PFSK-1 (cell line): Measurements from ENCODE around the gene STIM2.

ENCODE experiments used
- POLR2AphosphoS5 ChIP-seq: IDR thresholded peaks from 2 replicates; pipeline ENCODE4 v1.6.1; 2012; ENCODE audit warnings: low read depth, mild to moderate bottlenecking, control low read depth, low read length, moderate library complexity
- SIN3A ChIP-seq: IDR thresholded peaks from 2 replicates; pipeline ENCODE4 v1.6.1; 2012; ENCODE audit warnings: mild to moderate bottlenecking, low read length, moderate library complexity, borderline replicate concordance; ENCODE audit not compliant: insufficient read depth
- TAF1 ChIP-seq: IDR thresholded peaks from 2 replicates; pipeline ENCODE4 v1.6.1; 2012; ENCODE audit warnings: low read length, control low read depth, borderline replicate concordance; ENCODE audit not compliant: insufficient read depth
- TF ChIP-seq, protein P1 (sequence below), 2 experiments: IDR thresholded peaks; 2 replicates each; pipeline versions ENCODE4 v1.6.1 to v1.8.0; 2011 to 2012; ENCODE audit warnings: low read depth in 2 of 2, low read length in 2 of 2, control low read depth in 1 of 2, inconsistent platforms in 1 of 2, mild to moderate bottlenecking in 1 of 2, moderate library complexity in 1 of 2; ENCODE audit not compliant: insufficient read depth in 1 of 2

- TF ChIP-seq, protein P1, sequence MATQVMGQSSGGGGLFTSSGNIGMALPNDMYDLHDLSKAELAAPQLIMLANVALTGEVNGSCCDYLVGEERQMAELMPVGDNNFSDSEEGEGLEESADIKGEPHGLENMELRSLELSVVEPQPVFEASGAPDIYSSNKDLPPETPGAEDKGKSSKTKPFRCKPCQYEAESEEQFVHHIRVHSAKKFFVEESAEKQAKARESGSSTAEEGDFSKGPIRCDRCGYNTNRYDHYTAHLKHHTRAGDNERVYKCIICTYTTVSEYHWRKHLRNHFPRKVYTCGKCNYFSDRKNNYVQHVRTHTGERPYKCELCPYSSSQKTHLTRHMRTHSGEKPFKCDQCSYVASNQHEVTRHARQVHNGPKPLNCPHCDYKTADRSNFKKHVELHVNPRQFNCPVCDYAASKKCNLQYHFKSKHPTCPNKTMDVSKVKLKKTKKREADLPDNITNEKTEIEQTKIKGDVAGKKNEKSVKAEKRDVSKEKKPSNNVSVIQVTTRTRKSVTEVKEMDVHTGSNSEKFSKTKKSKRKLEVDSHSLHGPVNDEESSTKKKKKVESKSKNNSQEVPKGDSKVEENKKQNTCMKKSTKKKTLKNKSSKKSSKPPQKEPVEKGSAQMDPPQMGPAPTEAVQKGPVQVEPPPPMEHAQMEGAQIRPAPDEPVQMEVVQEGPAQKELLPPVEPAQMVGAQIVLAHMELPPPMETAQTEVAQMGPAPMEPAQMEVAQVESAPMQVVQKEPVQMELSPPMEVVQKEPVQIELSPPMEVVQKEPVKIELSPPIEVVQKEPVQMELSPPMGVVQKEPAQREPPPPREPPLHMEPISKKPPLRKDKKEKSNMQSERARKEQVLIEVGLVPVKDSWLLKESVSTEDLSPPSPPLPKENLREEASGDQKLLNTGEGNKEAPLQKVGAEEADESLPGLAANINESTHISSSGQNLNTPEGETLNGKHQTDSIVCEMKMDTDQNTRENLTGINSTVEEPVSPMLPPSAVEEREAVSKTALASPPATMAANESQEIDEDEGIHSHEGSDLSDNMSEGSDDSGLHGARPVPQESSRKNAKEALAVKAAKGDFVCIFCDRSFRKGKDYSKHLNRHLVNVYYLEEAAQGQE (IDR thresholded peaks at IDR 0.05; ENCODE audit: insufficient read depth in 1 of 2, low read depth in 2 of 2, low read length in 2 of 2), result no peak
- TF ChIP-seq POLR2AphosphoS5 (no peak), TAF1 (no peak), SIN3A (no peak)
These were observed 150.8 kb downstream of the STIM2 start for GRCh38 chr4:27011401-27011800.
